ENCODE data around the gene CEP131.

The CEP131 gene

DNA sequence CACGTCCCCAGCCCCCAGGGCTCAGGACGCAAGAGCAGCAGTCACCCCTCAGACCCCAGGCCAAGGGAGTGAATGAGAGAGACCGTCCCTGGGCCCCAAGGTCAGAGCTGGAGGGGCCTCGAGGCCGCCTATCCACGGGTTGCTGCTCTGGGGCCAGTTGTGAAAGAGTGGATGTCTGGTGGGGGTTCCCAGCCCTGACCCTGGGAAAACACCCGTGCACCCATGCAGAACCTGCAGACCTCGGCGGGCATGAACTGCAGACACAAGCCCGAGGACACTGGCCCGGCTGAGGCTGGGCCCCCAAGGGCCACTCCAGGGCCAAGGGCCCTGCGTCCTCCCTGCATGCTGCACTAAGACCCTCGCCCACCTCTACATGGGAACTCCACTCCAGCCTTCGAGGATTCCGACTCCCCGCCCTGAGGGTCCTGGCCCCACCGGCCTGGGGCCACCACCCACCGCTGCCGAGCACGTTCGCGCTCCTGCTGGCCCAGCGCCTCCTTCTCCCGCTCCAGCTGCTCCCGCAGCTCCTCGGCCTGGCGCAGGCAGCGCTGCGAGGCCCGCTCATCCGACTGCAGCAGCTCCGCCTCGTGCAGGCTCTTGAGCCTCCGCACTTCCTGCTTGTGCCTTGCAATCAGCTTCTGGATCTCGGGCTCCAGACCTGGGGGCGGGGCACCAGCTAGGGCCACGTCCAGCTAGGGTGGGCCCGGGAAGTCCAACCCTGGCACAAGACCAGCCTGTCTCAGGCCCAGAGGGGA is 29.1 kb downstream of the CEP131 start:
- no peaks in the 10 kb centered on the region for H3K9me3 ChIP-seq (replicated peaks; ENCODE audit: low read length)
- H3K36me3 ChIP-seq (ENCODE audit: insufficient read depth, low read length) = peaks cover 5% of the 10 kb centered on the region
- H3K4me1 ChIP-seq (ENCODE audit: control insufficient read depth, insufficient read depth, low read length) = no peaks in the 10 kb centered on the region
- no peak overlapping the region for H3K4me2 ChIP-seq (ENCODE audit: low read length)
- H3K4me3 ChIP-seq (ENCODE audit: low read length) = no peak overlapping the region
- no peaks in the 10 kb centered on the region for H3K27me3 ChIP-seq (ENCODE audit: control insufficient read depth, insufficient read depth, low read length)
- no peak overlapping the region for H3K9ac ChIP-seq (ENCODE audit: low read depth, low read length)

- Histone ChIP-seq H3K4me1 (ENCODE audit: control insufficient read depth, insufficient read depth, low read length) (no peaks in the 10 kb centered on the region), H3K9ac (ENCODE audit: low read depth, low read length) (no peak overlapping the region), H3K4me2 (ENCODE audit: low read length) (no peak overlapping the region), H3K9me3 (replicated peaks; ENCODE audit: low read length) (no peaks in the 10 kb centered on the region), H3K4me3 (ENCODE audit: low read length) (no peak overlapping the region), H3K27me3 (ENCODE audit: control insufficient read depth, insufficient read depth, low read length) (no peaks in the 10 kb centered on the region), H3K36me3 (ENCODE audit: insufficient read depth, low read length) (peaks cover 5% of the 10 kb centered on the region)
Observed at GRCh38 chr17:81193051-81193410, 29.7 kb downstream of the CEP131 start.

DNA sequence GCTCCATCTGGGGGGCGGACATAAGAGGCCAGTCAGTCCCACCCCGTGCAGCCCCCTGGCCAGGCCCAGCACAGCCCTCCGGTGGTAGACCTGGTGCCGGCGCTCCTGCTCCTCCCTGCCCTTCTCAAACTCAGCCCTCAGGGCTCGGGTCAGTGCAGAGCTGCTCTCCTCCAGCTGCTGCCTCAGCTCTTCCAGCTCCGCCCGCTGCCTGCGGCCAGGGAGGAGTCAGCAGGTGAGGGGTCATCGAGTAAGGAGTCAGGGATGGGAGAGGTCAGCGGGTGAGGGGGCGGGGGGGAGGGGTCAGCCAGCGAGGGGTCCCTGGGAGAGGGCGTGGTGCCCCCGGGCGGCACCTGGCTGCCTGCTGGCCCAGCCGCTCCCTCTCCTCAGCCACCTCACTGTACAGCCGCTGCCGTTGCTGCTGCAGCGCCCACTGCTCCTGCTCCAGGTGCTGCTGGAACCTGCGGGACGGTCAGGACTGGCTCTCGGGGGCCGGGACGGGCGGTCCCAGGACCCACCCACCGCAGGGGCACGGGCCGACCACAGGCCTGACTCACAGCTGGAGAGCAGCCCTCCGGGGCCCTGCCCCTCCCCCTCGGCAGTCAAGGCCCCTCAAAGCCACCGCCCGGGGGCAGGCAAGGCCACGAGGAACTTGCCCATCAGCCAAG is 30.2 kb downstream of the CEP131 start:
- no peaks in the 10 kb centered on the region for H3K27me3 ChIP-seq (ENCODE audit: control insufficient read depth, insufficient read depth, low read length)
- H3K4me2 ChIP-seq (ENCODE audit: low read length) = no peak overlapping the region
- no peak overlapping the region for H3K4me3 ChIP-seq (ENCODE audit: low read length)
- H3K4me1 ChIP-seq (ENCODE audit: control insufficient read depth, insufficient read depth, low read length) = no peaks in the 10 kb centered on the region
- no peak overlapping the region for H3K9ac ChIP-seq (ENCODE audit: low read depth, low read length)
- no peaks in the 10 kb centered on the region for H3K9me3 ChIP-seq (replicated peaks; ENCODE audit: low read length)
- H3K36me3 ChIP-seq (ENCODE audit: insufficient read depth, low read length) = peaks cover 5% of the 10 kb centered on the region

- Histone ChIP-seq H3K4me3 (ENCODE audit: low read length) (no peak overlapping the region), H3K9me3 (replicated peaks; ENCODE audit: low read length) (no peaks in the 10 kb centered on the region), H3K4me2 (ENCODE audit: low read length) (no peak overlapping the region), H3K4me1 (ENCODE audit: control insufficient read depth, insufficient read depth, low read length) (no peaks in the 10 kb centered on the region), H3K36me3 (ENCODE audit: insufficient read depth, low read length) (peaks cover 5% of the 10 kb centered on the region), H3K27me3 (ENCODE audit: control insufficient read depth, insufficient read depth, low read length) (no peaks in the 10 kb centered on the region), H3K9ac (ENCODE audit: low read depth, low read length) (no peak overlapping the region)
Observed at GRCh38 chr17:81191646-81192045, 31.1 kb downstream of the CEP131 start.

DNA sequence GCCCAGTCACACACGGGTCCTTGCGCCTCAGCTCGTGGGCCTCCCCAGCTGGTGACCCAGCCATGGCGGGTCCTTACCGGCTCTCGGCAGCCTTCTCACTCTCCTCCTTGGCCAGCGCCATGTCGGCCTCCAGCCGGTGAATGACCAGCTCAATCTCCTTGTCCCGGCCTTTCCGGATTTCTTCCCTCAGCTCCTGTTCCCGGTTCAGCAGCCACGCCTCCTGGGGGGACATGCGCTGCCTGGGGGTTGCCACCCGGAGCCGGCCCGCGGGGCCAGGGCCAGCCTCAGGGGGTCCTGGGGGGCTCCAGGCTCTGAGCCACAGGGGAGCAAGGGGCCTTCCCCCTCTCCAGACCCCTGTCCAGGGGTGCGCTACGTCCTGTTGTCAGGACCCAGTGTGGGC is 31.6 kb downstream of the CEP131 start:
- no peak overlapping the region for H3K4me3 ChIP-seq (ENCODE audit: low read length)
- no peaks in the 10 kb centered on the region for H3K9me3 ChIP-seq (replicated peaks; ENCODE audit: low read length)
- no peak overlapping the region for H3K9ac ChIP-seq (ENCODE audit: low read depth, low read length)
- no peak overlapping the region for H3K4me2 ChIP-seq (ENCODE audit: low read length)
- H3K36me3 ChIP-seq (ENCODE audit: insufficient read depth, low read length) = peaks cover 5% of the 10 kb centered on the region
- no peaks in the 10 kb centered on the region for H3K27me3 ChIP-seq (ENCODE audit: control insufficient read depth, insufficient read depth, low read length)
- no peaks in the 10 kb centered on the region for H3K4me1 ChIP-seq (ENCODE audit: control insufficient read depth, insufficient read depth, low read length)

DNA sequence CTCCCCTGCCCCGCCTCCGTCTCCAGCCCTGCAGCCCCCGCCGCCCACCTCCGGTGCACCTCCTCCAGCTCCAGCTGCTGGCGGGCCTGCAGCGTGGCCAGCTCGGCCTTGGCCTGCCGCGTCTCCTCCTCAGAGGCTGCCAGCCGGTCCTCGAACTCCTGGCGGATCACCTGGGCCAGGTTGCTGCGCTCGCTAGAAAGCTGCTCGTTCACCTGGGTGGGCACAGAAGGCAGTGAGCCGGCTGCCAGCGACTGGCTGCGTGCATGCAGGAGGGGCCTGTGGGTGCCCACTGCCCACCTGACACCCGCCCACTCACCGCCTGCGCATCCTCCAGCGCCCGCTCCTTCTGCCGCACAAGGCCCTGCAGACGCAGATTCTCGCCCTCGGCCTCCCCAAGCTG is 32.2 kb downstream of the CEP131 start:
- no peaks in the 10 kb centered on the region for H3K9me3 ChIP-seq (replicated peaks; ENCODE audit: low read length)
- no peak overlapping the region for H3K4me2 ChIP-seq (ENCODE audit: low read length)
- H3K4me3 ChIP-seq (ENCODE audit: low read length) = no peak overlapping the region
- H3K9ac ChIP-seq (ENCODE audit: low read depth, low read length) = no peak overlapping the region
- no peaks in the 10 kb centered on the region for H3K27me3 ChIP-seq (ENCODE audit: control insufficient read depth, insufficient read depth, low read length)
- no peaks in the 10 kb centered on the region for H3K4me1 ChIP-seq (ENCODE audit: control insufficient read depth, insufficient read depth, low read length)
- peaks cover 5% of the 10 kb centered on the region for H3K36me3 ChIP-seq (ENCODE audit: insufficient read depth, low read length)

DNA sequence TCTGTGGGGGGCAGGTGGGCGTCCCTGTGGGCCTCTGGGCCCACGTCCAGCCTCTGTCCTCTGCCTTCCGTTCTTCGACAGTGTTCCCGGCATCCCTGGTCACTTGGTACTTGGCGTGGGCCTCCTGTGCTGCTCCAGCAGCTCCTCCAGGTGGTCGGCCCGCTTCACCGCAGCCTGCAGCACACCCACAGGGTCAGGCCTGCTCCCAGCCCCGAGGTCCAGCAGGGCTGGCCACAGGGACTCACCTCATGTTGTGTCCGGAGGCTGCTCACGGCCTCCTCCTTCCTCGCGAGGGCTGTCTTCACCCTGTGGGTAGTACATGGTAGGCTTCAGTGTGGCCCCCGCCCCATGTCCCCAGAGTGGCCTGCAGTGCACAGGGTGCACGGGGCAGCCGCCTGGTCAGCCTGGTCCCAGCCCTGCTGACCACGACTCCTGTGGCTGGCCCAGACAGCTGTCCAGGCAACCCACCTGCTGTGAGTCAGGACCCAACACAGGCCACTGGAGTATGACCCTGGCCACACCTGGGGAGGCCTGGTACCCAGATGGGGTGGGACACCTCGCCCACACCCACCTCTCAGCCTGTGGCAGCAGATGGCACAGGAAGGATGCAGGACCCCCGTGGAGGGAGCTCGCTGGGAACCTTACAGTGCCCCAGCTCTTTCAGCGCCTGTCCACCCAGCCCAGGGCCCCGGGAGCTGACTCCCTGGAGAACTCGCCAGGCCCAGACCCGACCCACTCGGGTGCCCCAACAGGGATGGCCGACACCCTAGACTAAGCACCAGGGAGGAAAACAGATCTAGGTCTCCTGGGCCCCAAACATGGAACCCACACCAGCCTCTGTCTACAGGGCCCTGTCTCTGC is 32.9 kb downstream of the CEP131 start:
- H3K4me2 ChIP-seq (ENCODE audit: low read length) = no peak overlapping the region
- H3K27me3 ChIP-seq (ENCODE audit: control insufficient read depth, insufficient read depth, low read length) = no peaks in the 10 kb centered on the region
- no peak overlapping the region for H3K4me3 ChIP-seq (ENCODE audit: low read length)
- H3K9ac ChIP-seq (ENCODE audit: low read depth, low read length) = no peak overlapping the region
- H3K36me3 ChIP-seq (ENCODE audit: insufficient read depth, low read length) = peaks cover 5% of the 10 kb centered on the region
- no peaks in the 10 kb centered on the region for H3K9me3 ChIP-seq (replicated peaks; ENCODE audit: low read length)
- no peaks in the 10 kb centered on the region for H3K4me1 ChIP-seq (ENCODE audit: control insufficient read depth, insufficient read depth, low read length)

- peaks cover 5% of the 10 kb centered on the region for H3K36me3 ChIP-seq (ENCODE audit: insufficient read depth, low read length)
- no peak overlapping the region for H3K9ac ChIP-seq (ENCODE audit: low read depth, low read length)
- H3K4me2 ChIP-seq (ENCODE audit: low read length) = no peak overlapping the region
- H3K4me1 ChIP-seq (ENCODE audit: control insufficient read depth, insufficient read depth, low read length) = no peaks in the 10 kb centered on the region
- no peaks in the 10 kb centered on the region for H3K9me3 ChIP-seq (replicated peaks; ENCODE audit: low read length)
- H3K4me3 ChIP-seq (ENCODE audit: low read length) = no peak overlapping the region
- H3K27me3 ChIP-seq (ENCODE audit: control insufficient read depth, insufficient read depth, low read length) = peaks cover 8% of the 10 kb centered on the region
Observed at GRCh38 chr17:81189016-81189415, 33.7 kb downstream of the CEP131 start.

DNA sequence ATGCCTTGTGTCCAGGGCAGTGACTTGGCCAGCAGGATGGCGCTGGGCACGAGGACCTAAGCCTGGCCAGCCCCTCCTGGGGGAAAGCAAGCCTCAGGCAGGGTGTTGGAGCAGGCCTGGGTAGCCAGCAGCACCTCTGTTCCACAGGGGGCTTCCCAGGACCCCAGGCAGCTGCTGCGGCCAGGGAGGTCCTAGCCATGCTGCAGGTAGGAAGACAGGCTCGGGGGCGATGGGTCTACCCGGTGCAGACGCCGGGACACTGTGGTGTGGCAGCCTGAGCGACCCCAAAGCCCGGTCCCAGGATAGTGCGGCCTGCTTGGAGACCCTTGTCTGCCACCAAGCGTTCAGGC is 34.3 kb downstream of the CEP131 start:
- no peak overlapping the region for H3K4me2 ChIP-seq (ENCODE audit: low read length)
- H3K9ac ChIP-seq (ENCODE audit: low read depth, low read length) = no peak overlapping the region
- H3K4me1 ChIP-seq (ENCODE audit: control insufficient read depth, insufficient read depth, low read length) = no peaks in the 10 kb centered on the region
- H3K27me3 ChIP-seq (ENCODE audit: control insufficient read depth, insufficient read depth, low read length) = peaks cover 8% of the 10 kb centered on the region
- no peaks in the 10 kb centered on the region for H3K9me3 ChIP-seq (replicated peaks; ENCODE audit: low read length)
- peaks cover 5% of the 10 kb centered on the region for H3K36me3 ChIP-seq (ENCODE audit: insufficient read depth, low read length)
- H3K4me3 ChIP-seq (ENCODE audit: low read length) = no peak overlapping the region

GRCh38 chr17:81187586-81188490 is 34.9 kb downstream of the CEP131 start:
- Histone ChIP-seq H3K4me1 (ENCODE audit: control insufficient read depth, insufficient read depth, low read length) (no peaks in the 10 kb centered on the region), H3K4me3 (ENCODE audit: low read length) (no peak overlapping the region), H3K4me2 (ENCODE audit: low read length) (no peak overlapping the region), H3K9ac (ENCODE audit: low read depth, low read length) (no peak overlapping the region), H3K9me3 (replicated peaks; ENCODE audit: low read length) (no peaks in the 10 kb centered on the region), H3K36me3 (ENCODE audit: insufficient read depth, low read length) (peaks cover 5% of the 10 kb centered on the region), H3K27me3 (ENCODE audit: control insufficient read depth, insufficient read depth, low read length) (peaks cover 8% of the 10 kb centered on the region)

DNA sequence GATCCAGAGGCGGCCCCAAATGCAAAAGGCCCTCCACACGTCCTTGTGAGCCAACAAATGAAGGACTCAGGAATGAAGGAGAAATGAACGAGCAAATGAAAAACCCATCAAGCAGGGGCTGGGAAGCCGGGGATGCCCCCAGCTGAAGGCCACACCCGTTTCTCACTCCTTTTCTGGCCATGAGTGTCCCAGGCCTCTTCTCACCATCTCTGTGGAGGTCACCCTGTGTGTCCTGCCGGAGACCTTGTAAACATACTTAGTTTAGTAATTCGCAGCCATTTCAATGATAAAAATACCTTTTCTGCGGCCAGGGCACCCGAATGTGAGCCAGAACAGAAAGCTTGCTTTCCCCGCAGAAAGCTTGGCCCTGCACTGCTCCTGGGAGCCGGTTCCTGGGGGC is 35.6 kb downstream of the CEP131 start:
- no peaks in the 10 kb centered on the region for H3K4me1 ChIP-seq (ENCODE audit: control insufficient read depth, insufficient read depth, low read length)
- H3K9me3 ChIP-seq (replicated peaks; ENCODE audit: low read length) = no peaks in the 10 kb centered on the region
- H3K36me3 ChIP-seq (ENCODE audit: insufficient read depth, low read length) = peaks cover 5% of the 10 kb centered on the region
- H3K4me3 ChIP-seq (ENCODE audit: low read length) = no peak overlapping the region
- peaks cover 8% of the 10 kb centered on the region for H3K27me3 ChIP-seq (ENCODE audit: control insufficient read depth, insufficient read depth, low read length)
- no peak overlapping the region for H3K4me2 ChIP-seq (ENCODE audit: low read length)
- no peak overlapping the region for H3K9ac ChIP-seq (ENCODE audit: low read depth, low read length)
